Measurements from ENCODE around the gene TXK.

The TXK gene

DNA sequence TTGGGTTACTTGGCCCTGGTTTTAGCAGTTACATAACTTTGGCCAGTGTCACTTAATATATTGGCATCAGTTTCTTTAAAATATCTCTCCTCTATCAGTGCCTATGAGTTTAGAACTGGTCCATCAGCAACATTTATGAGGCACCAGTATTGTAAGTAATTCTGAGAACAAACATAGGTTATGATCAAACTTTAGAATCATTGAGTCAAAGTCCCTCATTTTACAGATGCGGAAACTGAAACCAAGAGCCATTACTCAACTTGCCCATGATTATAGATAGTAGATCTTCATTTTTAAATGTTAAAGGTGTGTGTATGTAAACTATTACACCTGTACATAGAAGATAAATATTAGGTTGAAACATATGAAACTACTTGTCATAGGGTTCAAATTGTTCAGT, 113.0 kb downstream of the TXK start:
- DNase-seq (ENCODE audit: low spot score): no peak

GRCh38 chr4:48018112-48018511, 115.9 kb downstream of the TXK start:
- no peak for DNase-seq (ENCODE audit: low spot score)

DNA sequence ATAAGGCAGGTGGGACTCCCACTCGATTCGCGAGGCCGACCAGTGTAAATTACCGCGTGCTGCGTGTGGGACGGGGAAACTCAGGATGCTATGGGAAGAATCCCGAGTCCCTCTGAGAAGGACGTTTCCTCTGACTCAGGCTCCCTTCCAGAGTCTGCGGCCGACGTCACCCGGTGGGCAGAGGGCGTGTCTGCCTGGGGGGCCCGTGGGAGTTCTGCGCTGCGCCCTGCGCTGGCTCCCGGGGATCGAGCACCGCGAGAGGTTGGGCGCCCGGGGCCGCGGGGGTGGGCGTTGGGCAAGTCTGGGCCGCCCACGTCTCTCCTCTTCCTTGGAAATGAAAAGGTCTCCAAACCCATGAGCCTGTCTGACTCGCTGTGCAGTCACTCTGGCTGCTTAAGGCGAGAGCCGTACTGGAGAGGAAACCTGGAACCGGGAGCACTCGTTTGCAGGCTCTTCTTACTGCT, 116.9 kb downstream of the TXK start:
- peak; percentile 90 for DNase-seq (ENCODE audit: low spot score)
